ENCODE data around the gene NPR2.

Gene NPR2

GRCh38 chr9:35755071-35755470 lies 36.3 kb upstream of the NPR2 start:
- Histone ChIP-seq H3K23ac (ENCODE audit: low read length) (no peak overlapping the region), H3K36me3 (ENCODE audit: control insufficient read depth in 1 of 2, insufficient read depth in 2 of 2, low read length in 2 of 2) (peaks cover 29 to 39% of the 10 kb centered on the region in 2 experiments), H3K79me1 (ENCODE audit: low read length) (peaks cover 9% of the 10 kb centered on the region), H3K18ac (ENCODE audit: low read length) (no peak overlapping the region), H3K79me2 (ENCODE audit: control insufficient read depth, insufficient read depth, low read length, poor library complexity) (no peaks in the 10 kb centered on the region), H2BK5ac (ENCODE audit: low read depth, low read length, poor library complexity) (no peak overlapping the region), H2AK5ac (ENCODE audit: low read length) (no peak overlapping the region), H3K14ac (ENCODE audit: low read length) (no peak overlapping the region), H3K4me2 (ENCODE audit: low read length) (no peak overlapping the region), H4K91ac (ENCODE audit: low read depth, low read length) (no peak overlapping the region), H3K9me3 (ENCODE audit: insufficient read depth, low read depth, low read length) (no peaks in the 10 kb centered on the region), H3K4me3 (ENCODE audit: low read depth, low read length) (no peak overlapping the region), H3K27ac (ENCODE audit: low read depth, low read length) (no peak overlapping the region), H3K4me1 (ENCODE audit: control insufficient read depth in 1 of 2, insufficient read depth in 2 of 2, low read length in 2 of 2) (peaks cover 2 to 11% of the 10 kb centered on the region in 2 experiments), H2BK120ac (ENCODE audit: insufficient read depth, low read length, poor library complexity) (no peak overlapping the region), H2BK12ac (ENCODE audit: low read length) (no peak overlapping the region), H2AFZ (ENCODE audit: insufficient read depth, low read length, poor library complexity) (no peak overlapping the region), H3K9ac (ENCODE audit: low read length) (no peak overlapping the region), H4K12ac (ENCODE audit: low read depth, low read length) (no peak overlapping the region), H4K8ac (ENCODE audit: low read depth, low read length) (no peak overlapping the region), H3K4ac (ENCODE audit: low read depth, low read length) (no peak overlapping the region), H3K27me3 (ENCODE audit: insufficient read depth, low read length) (no peaks in the 10 kb centered on the region)
- WGBS (ENCODE audit: extremely low coverage, insufficient coverage, insufficient read length) = no CpG with 5 or more reads among the region's 4 CpGs
- peak in 1 of 2 donors; percentile 50 for DNase-seq

DNA sequence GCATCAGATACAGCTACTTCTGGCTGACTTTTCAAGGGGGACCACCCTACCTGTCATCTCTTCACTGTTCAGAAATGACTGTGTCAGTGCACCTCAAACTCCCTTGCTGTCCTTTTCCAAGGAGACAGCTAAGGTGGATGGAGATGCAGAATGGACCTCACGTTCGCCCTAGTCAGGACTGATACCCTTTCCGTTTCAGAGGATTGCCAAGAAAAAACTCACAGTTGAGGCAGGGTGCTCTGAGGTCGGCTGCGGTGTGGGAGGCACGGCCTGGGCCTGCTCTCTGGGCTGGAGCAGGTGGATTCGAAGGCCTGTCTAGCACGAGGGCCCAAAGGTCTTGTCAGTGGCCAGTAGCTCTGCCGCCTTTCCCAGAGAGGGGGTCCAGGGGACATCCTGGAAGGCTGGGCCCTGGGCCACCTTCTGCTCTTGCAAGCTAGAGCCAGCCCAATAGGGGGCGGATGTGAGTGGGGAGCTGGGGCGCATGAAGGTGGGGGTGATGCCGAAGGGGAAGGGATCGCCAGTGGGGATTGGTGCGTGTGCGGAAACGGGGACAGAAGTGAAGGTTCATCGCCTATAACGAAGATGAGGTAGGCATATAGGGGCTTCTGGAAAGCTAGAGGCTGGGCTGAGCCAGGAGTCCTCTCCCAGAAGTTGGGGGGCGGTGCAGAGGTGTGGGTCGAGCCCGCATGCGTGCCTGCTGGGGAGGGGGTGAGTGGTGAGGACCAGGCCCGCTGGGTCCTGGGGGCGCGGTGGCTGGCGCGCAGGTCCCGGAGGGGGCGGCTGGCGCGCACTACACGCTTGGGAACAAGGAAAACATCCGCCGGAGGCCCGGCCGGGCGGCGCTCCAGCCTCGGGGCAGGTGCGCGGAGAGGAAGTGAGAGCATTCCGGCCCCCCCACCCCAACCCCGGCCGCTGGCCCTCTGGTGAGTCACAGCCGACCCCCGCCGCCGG lies 34.8 kb upstream of the NPR2 start:
- Histone ChIP-seq H3K4me2 (ENCODE audit: low read length) (peak overlapping the region; percentile 86), H3K27ac (ENCODE audit: low read depth, low read length) (peak overlapping the region; percentile 88), H4K8ac (ENCODE audit: low read depth, low read length) (peak overlapping the region; percentile 88), H2AK5ac (ENCODE audit: low read length) (no peak overlapping the region), H2AFZ (ENCODE audit: insufficient read depth, low read length, poor library complexity) (peak overlapping the region; percentile 73), H3K79me2 (ENCODE audit: control insufficient read depth, insufficient read depth, low read length, poor library complexity) (no peaks in the 10 kb centered on the region), H4K91ac (ENCODE audit: low read depth, low read length) (peak overlapping the region; percentile 91), H3K36me3 (ENCODE audit: control insufficient read depth in 1 of 2, insufficient read depth in 2 of 2, low read length in 2 of 2) (peaks cover 23 to 29% of the 10 kb centered on the region in 2 experiments), H3K4ac (ENCODE audit: low read depth, low read length) (no peak overlapping the region), H3K18ac (ENCODE audit: low read length) (peak overlapping the region; percentile 76), H3K9ac (ENCODE audit: low read length) (peak overlapping the region; percentile 14), H3K27me3 (ENCODE audit: insufficient read depth, low read length) (no peaks in the 10 kb centered on the region), H3K9me3 (ENCODE audit: insufficient read depth, low read depth, low read length) (no peaks in the 10 kb centered on the region), H2BK120ac (ENCODE audit: insufficient read depth, low read length, poor library complexity) (peak overlapping the region; percentile 14), H4K12ac (ENCODE audit: low read depth, low read length) (peak overlapping the region; percentile 69), H3K23ac (ENCODE audit: low read length) (no peak overlapping the region), H3K14ac (ENCODE audit: low read length) (peak overlapping the region; percentile 1), H3K79me1 (ENCODE audit: low read length) (peaks cover 9% of the 10 kb centered on the region), H2BK12ac (ENCODE audit: low read length) (no peak overlapping the region), H3K4me1 (ENCODE audit: control insufficient read depth in 1 of 2, insufficient read depth in 2 of 2, low read length in 2 of 2) (peaks cover 0 to 12% of the 10 kb centered on the region in 2 experiments), H3K4me3 (ENCODE audit: low read depth, low read length) (peak overlapping the region; percentile 72), H2BK5ac (ENCODE audit: low read depth, low read length, poor library complexity) (peak overlapping the region; percentile 89)
- DNase-seq = peak; percentile 27 to 42
- WGBS (ENCODE audit: extremely low coverage, insufficient coverage, insufficient read length) = no CpG with 5 or more reads among the region's 48 CpGs

DNA sequence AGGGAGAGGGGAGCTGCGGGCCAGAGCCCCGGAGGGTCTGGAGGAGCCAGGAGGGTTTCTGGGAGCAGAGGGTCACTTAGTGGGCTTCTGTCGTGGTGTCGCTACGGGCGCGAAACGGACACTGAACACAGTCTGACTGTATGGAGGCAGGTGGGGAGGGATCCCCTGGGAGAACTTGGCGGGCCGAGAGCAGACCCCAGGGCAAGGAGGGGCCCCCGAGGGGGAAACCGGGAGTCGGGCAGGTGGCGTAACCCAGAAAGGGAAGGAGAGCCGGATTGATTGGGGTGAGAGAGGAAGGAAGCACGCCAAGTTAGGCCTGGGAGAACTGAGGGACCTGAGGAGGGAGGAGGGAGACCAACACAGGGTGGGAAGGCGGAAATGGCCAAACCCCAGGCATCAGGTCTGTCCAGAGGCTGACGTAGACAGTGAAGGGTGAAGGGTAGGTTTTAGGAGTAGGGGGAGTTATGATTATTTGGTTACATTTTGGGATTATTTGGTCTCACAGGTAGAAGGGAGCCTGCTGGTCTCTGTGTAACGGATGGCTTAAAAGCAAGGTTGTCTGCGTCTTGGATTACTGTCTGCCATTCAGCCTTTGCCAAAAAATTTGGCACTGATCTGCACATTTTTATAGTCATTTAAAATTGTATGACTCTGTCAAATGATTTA lies 34.0 kb upstream of the NPR2 start:
- Histone ChIP-seq H3K27me3 (ENCODE audit: insufficient read depth, low read length) (no peaks in the 10 kb centered on the region), H2BK5ac (ENCODE audit: low read depth, low read length, poor library complexity) (peak overlapping the region; percentile 89), H3K18ac (ENCODE audit: low read length) (peak overlapping the region; percentile 76), H3K14ac (ENCODE audit: low read length) (peak overlapping the region; percentile 59), H3K4me2 (ENCODE audit: low read length) (peak overlapping the region; percentile 86), H3K23ac (ENCODE audit: low read length) (no peak overlapping the region), H4K91ac (ENCODE audit: low read depth, low read length) (peak overlapping the region; percentile 91), H3K36me3 (ENCODE audit: control insufficient read depth in 1 of 2, insufficient read depth in 2 of 2, low read length in 2 of 2) (peaks cover 19 to 21% of the 10 kb centered on the region in 2 experiments), H3K27ac (ENCODE audit: low read depth, low read length) (peak overlapping the region; percentile 88), H2BK120ac (ENCODE audit: insufficient read depth, low read length, poor library complexity) (peak overlapping the region; percentile 74), H4K8ac (ENCODE audit: low read depth, low read length) (peak overlapping the region; percentile 88), H2AFZ (ENCODE audit: insufficient read depth, low read length, poor library complexity) (peak overlapping the region; percentile 73), H4K12ac (ENCODE audit: low read depth, low read length) (peak overlapping the region; percentile 69), H2BK12ac (ENCODE audit: low read length) (peak overlapping the region; percentile 35), H3K4ac (ENCODE audit: low read depth, low read length) (peak overlapping the region; percentile 49), H3K79me1 (ENCODE audit: low read length) (peaks cover 9% of the 10 kb centered on the region), H3K79me2 (ENCODE audit: control insufficient read depth, insufficient read depth, low read length, poor library complexity) (no peaks in the 10 kb centered on the region), H3K4me1 (ENCODE audit: control insufficient read depth in 1 of 2, insufficient read depth in 2 of 2, low read length in 2 of 2) (peaks cover 0 to 12% of the 10 kb centered on the region in 2 experiments), H3K4me3 (ENCODE audit: low read depth, low read length) (peak overlapping the region; percentile 72), H2AK5ac (ENCODE audit: low read length) (peak overlapping the region; percentile 18), H3K9ac (ENCODE audit: low read length) (peak overlapping the region; percentile 55), H3K9me3 (ENCODE audit: insufficient read depth, low read depth, low read length) (no peaks in the 10 kb centered on the region)
- peak in 1 of 2 donors; percentile 17 for DNase-seq
- WGBS (ENCODE audit: extremely low coverage, insufficient coverage, insufficient read length) = no CpG with 5 or more reads among the region's 20 CpGs

DNA sequence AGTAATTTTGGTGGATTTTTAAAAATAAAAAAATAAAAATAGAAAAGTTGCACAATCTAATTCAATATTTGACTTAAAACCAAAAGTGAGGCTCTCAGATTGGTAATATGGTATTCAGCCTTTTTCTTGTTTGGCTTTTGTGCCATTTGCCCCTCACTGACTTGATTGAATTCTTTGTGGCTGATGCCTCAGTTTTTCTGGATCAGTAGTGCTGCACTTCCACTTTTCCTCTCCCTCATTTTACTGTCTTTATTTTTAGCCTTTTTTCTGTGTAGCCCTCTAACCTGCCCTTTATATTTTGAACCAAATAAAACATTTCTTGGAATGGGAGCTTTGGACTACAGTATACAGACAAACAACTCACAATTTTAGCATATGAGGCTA lies 33.5 kb upstream of the NPR2 start:
- Histone ChIP-seq H4K91ac (ENCODE audit: low read depth, low read length) (no peak overlapping the region), H3K4me2 (ENCODE audit: low read length) (no peak overlapping the region), H3K79me2 (ENCODE audit: control insufficient read depth, insufficient read depth, low read length, poor library complexity) (no peaks in the 10 kb centered on the region), H3K9me3 (ENCODE audit: insufficient read depth, low read depth, low read length) (no peaks in the 10 kb centered on the region), H2BK12ac (ENCODE audit: low read length) (no peak overlapping the region), H3K79me1 (ENCODE audit: low read length) (peaks cover 9% of the 10 kb centered on the region), H3K23ac (ENCODE audit: low read length) (no peak overlapping the region), H3K27ac (ENCODE audit: low read depth, low read length) (no peak overlapping the region), H3K36me3 (ENCODE audit: control insufficient read depth in 1 of 2, insufficient read depth in 2 of 2, low read length in 2 of 2) (peaks cover 15 to 16% of the 10 kb centered on the region in 2 experiments), H2BK120ac (ENCODE audit: insufficient read depth, low read length, poor library complexity) (no peak overlapping the region), H3K27me3 (ENCODE audit: insufficient read depth, low read length) (no peaks in the 10 kb centered on the region), H3K4ac (ENCODE audit: low read depth, low read length) (no peak overlapping the region), H3K4me3 (ENCODE audit: low read depth, low read length) (no peak overlapping the region), H2AK5ac (ENCODE audit: low read length) (no peak overlapping the region), H2AFZ (ENCODE audit: insufficient read depth, low read length, poor library complexity) (no peak overlapping the region), H4K12ac (ENCODE audit: low read depth, low read length) (no peak overlapping the region), H3K14ac (ENCODE audit: low read length) (no peak overlapping the region), H2BK5ac (ENCODE audit: low read depth, low read length, poor library complexity) (no peak overlapping the region), H3K18ac (ENCODE audit: low read length) (no peak overlapping the region), H4K8ac (ENCODE audit: low read depth, low read length) (no peak overlapping the region), H3K4me1 (ENCODE audit: control insufficient read depth in 1 of 2, insufficient read depth in 2 of 2, low read length in 2 of 2) (peaks cover 0 to 12% of the 10 kb centered on the region in 2 experiments), H3K9ac (ENCODE audit: low read length) (no peak overlapping the region)
- DNase-seq = no peak
